HepG2 (cell line): ENCODE data around the gene DPYSL3. TPM values are rescaled to one million over a fixed set of nuclear protein-coding genes. Genes with fewer than 3 reads are reported as not detected.

Experiments used
- AGO1 ChIP-seq: fragments of 200-400 bp; formaldehyde crosslinking; IDR thresholded peaks from 2 replicates; pipeline ENCODE4 v1.6.1; 2017; ENCODE audit warnings: mild to moderate bottlenecking, low read depth, low read length, moderate library complexity; ENCODE audit not compliant: poor library complexity, severe bottlenecking
- CHD2 ChIP-seq: IDR thresholded peaks from 2 replicates; pipeline ENCODE4 v1.6.1; 2011; ENCODE audit warnings: low read depth, low read length, improper control_type of control experiment
- ETV6 ChIP-seq: sonication (generic); formaldehyde crosslinking; conservative IDR thresholded peaks from 2 replicates; pipeline ENCODE4 v1.4.0; 2020; ENCODE audit warnings: missing genetic modification reagents
- KDM2A ChIP-seq: sonication (generic); formaldehyde crosslinking; IDR thresholded peaks from 2 replicates; pipeline ENCODE4 v1.4.0; 2020; ENCODE audit warnings: low read depth, missing genetic modification reagents, borderline replicate concordance
- MTF2 ChIP-seq: sonication (generic); formaldehyde crosslinking; IDR thresholded peaks from 2 replicates; pipeline ENCODE4 v1.5.0; 2020; ENCODE audit warnings: missing genetic modification reagents, borderline replicate concordance
- RAD21 ChIP-seq: fragments of 450-650 bp; formaldehyde crosslinking; IDR thresholded peaks from 2 replicates; pipeline ENCODE4 v1.5.0; 2020; ENCODE audit warnings: mild to moderate bottlenecking
- SOX5 ChIP-seq: IDR thresholded peaks from 2 replicates; pipeline ENCODE4 v1.6.1; 2016; ENCODE audit warnings: borderline replicate concordance
- STAG1 ChIP-seq: sonication (generic); formaldehyde crosslinking; IDR thresholded peaks from 2 replicates; pipeline ENCODE4 v1.4.0; 2020; ENCODE audit warnings: missing genetic modification reagents
- TARDBP ChIP-seq: sonication (generic); formaldehyde crosslinking; IDR thresholded peaks from 2 replicates; pipeline ENCODE4 v1.8.0; 2022; ENCODE audit warnings: mild to moderate bottlenecking, missing genetic modification reagents
- TOPORS ChIP-seq: sonication (generic); formaldehyde crosslinking; IDR thresholded peaks from 2 replicates; pipeline ENCODE4 v1.8.0; 2023; ENCODE audit warnings: mild to moderate bottlenecking, missing genetic modification reagents
- XRCC5 ChIP-seq: fragments of 200-400 bp; formaldehyde crosslinking; optimal IDR thresholded peaks from 2 replicates; pipeline ENCODE3; 2017; ENCODE audit warnings: mild to moderate bottlenecking, low read length
- ZC3H13 ChIP-seq: sonication (generic); formaldehyde crosslinking; IDR thresholded peaks from 2 replicates; pipeline ENCODE4 v1.8.1; 2023; ENCODE audit warnings: mild to moderate bottlenecking, missing genetic modification reagents, moderate library complexity
- ZFP90 ChIP-seq: sonication (generic); formaldehyde crosslinking; IDR thresholded peaks from 2 replicates; pipeline ENCODE4 v1.8.0; 2022; ENCODE audit warnings: missing genetic modification reagents, mild to moderate bottlenecking, inconsistent platforms, borderline replicate concordance
- ZKSCAN8 ChIP-seq: IDR thresholded peaks from 2 replicates; pipeline ENCODE4 v1.6.1; 2016; ENCODE audit warnings: borderline replicate concordance, missing genetic modification reagents, missing compliant biosample characterization
- ZNF30 ChIP-seq: sonication (generic); formaldehyde crosslinking; IDR thresholded peaks from 2 replicates; pipeline ENCODE4 v1.5.0; 2020; ENCODE audit warnings: mild to moderate bottlenecking, missing genetic modification reagents
- ZNF501 ChIP-seq: sonication (generic); formaldehyde crosslinking; IDR thresholded peaks from 2 replicates; pipeline ENCODE4 v1.5.1; 2020; ENCODE audit warnings: mild to moderate bottlenecking, moderate library complexity, missing genetic modification reagents
- ZNF879 ChIP-seq: sonication (generic); formaldehyde crosslinking; IDR thresholded peaks from 2 replicates; pipeline ENCODE4 v1.8.1; 2023; ENCODE audit warnings: missing genetic modification reagents
- polyA plus RNA-seq, 8 experiments: library from polyadenylated mRNA; depleted of rRNA in 3 of 8; stranded (reverse) in 7 of 8; unstranded in 1 of 8; fragments of >200 nt; fragmentation: Illumina TruSeq in 4 of 8; extraction: Trizol in 4 of 8; gene quantifications; 2 replicates each; pipeline versions ENCODE4 v1.2.1 to v1.2.3, GENCODE V29; 2011 to 2016; ENCODE audit warnings: low read depth in 4 of 8, missing spikeins in 1 of 8, mixed read lengths in 1 of 8; ENCODE audit not compliant: insufficient read depth in 1 of 8
- total RNA-seq, 5 experiments: library from RNA; depleted of rRNA; stranded (reverse); fragments of >200 nt; fragmentation: Illumina TruSeq; extraction: Trizol; gene quantifications; 2 replicates each; pipeline ENCODE4 v1.2.3, GENCODE V29; 2016; ENCODE audit warnings: low read depth in 1 of 5
- TF ChIP-seq, protein P1 (sequence below): sonication (generic); formaldehyde crosslinking; IDR thresholded peaks from 2 replicates; pipeline ENCODE4 v1.5.0; 2020; ENCODE audit warnings: mild to moderate bottlenecking, missing genetic modification reagents, moderate library complexity
- TF ChIP-seq, protein P2 (sequence below): sonication (generic); formaldehyde crosslinking; IDR thresholded peaks from 2 replicates; pipeline ENCODE4 v1.5.1; 2020; ENCODE audit warnings: mild to moderate bottlenecking, missing genetic modification reagents, moderate library complexity
- TF ChIP-seq, protein P3 (sequence below): sonication (generic); formaldehyde crosslinking; IDR thresholded peaks from 2 replicates; pipeline ENCODE4 v1.4.0; 2020; ENCODE audit warnings: missing genetic modification reagents

The DPYSL3 gene
- total and polyA plus RNA-seq, 2 of the 13 experiments (the other 11 are each of a cell fraction or from before 2014, with no cell fraction given) = 0.08 to 0.15 TPM

DNA sequence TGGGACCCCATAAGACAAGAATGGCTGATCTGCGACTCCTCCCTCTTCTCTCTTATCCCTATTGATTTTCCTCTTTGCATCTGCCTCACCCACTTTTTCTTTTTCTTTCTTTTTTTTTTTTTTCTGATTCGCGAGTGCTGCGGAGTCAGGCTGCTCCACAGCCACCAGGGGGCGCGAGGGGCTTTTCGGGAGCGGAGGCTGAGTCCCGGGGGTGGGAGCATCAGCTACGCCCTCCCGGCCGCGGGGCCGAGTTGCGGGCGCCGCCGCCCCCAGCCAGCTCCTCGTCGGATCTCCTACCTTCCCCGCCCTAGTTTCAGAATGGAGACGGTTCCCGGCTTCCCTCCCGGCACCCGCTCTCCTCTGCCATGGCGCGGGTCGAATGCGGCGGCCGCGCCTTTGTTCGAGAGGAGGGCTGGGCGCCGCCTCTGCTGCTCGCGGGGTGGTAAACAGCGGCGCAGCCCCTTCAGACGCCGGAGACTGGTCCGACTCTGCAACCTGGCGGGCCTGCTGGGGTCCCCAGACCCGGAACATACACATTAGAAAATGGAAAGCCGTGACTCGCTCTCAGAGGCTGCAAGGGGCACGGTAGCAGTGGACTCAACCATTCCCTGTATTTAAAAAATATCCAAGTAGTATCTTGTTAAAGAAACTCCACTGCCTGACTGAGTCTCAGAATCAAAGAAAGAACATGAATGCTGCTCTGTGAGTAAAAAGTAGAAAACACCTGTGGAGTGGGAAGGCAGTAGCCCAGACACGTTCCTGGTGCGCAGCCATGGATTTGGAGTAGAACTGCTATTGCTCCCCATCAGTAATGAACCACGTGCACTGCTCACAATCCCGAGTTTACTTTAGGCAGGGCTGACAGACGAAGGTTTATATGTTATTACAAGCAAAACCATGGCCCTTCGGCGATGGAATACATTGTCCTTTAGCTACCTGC is 55.7 kb downstream of the DPYSL3 start (continued):
- TF ChIP-seq, protein P1, sequence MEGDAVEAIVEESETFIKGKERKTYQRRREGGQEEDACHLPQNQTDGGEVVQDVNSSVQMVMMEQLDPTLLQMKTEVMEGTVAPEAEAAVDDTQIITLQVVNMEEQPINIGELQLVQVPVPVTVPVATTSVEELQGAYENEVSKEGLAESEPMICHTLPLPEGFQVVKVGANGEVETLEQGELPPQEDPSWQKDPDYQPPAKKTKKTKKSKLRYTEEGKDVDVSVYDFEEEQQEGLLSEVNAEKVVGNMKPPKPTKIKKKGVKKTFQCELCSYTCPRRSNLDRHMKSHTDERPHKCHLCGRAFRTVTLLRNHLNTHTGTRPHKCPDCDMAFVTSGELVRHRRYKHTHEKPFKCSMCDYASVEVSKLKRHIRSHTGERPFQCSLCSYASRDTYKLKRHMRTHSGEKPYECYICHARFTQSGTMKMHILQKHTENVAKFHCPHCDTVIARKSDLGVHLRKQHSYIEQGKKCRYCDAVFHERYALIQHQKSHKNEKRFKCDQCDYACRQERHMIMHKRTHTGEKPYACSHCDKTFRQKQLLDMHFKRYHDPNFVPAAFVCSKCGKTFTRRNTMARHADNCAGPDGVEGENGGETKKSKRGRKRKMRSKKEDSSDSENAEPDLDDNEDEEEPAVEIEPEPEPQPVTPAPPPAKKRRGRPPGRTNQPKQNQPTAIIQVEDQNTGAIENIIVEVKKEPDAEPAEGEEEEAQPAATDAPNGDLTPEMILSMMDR (CRISPR knock-in tag) = peak; percentile 74
- TF ChIP-seq SOX5 (CRISPR knock-in tag) (no peak), RAD21 (CRISPR knock-in tag) (0 out of 2 replicates have a peak, but pooled peaks have one; percentile 32), KDM2A (CRISPR knock-in tag) (peak; percentile 55; the same call in 1 of the 2 replicates), MTF2 (CRISPR knock-in tag) (peak; percentile 36; the same call in 1 of the 2 replicates), ZFP90 (CRISPR knock-in tag) (no peak), XRCC5 (peak; percentile 89), TARDBP (CRISPR knock-in tag) (no peak), TOPORS (CRISPR knock-in tag) (no peak), ZNF501 (CRISPR knock-in tag) (peak; percentile 52; the same call in 1 of the 2 replicates), ZNF879 (CRISPR knock-in tag) (no peak), CHD2 (no peak), ZNF30 (CRISPR knock-in tag) (no peak), AGO1 (no peak), STAG1 (CRISPR knock-in tag) (peak; percentile 27; the same call in 1 of the 2 replicates), ETV6 (CRISPR knock-in tag) (no peak), ZKSCAN8 (CRISPR knock-in tag) (no peak), ZC3H13 (CRISPR knock-in tag) (no peak)
- TF ChIP-seq, protein P2, sequence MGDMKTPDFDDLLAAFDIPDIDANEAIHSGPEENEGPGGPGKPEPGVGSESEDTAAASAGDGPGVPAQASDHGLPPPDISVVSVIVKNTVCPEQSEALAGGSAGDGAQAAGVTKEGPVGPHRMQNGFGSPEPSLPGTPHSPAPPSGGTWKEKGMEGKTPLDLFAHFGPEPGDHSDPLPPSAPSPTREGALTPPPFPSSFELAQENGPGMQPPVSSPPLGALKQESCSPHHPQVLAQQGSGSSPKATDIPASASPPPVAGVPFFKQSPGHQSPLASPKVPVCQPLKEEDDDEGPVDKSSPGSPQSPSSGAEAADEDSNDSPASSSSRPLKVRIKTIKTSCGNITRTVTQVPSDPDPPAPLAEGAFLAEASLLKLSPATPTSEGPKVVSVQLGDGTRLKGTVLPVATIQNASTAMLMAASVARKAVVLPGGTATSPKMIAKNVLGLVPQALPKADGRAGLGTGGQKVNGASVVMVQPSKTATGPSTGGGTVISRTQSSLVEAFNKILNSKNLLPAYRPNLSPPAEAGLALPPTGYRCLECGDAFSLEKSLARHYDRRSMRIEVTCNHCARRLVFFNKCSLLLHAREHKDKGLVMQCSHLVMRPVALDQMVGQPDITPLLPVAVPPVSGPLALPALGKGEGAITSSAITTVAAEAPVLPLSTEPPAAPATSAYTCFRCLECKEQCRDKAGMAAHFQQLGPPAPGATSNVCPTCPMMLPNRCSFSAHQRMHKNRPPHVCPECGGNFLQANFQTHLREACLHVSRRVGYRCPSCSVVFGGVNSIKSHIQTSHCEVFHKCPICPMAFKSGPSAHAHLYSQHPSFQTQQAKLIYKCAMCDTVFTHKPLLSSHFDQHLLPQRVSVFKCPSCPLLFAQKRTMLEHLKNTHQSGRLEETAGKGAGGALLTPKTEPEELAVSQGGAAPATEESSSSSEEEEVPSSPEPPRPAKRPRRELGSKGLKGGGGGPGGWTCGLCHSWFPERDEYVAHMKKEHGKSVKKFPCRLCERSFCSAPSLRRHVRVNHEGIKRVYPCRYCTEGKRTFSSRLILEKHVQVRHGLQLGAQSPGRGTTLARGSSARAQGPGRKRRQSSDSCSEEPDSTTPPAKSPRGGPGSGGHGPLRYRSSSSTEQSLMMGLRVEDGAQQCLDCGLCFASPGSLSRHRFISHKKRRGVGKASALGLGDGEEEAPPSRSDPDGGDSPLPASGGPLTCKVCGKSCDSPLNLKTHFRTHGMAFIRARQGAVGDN = peak; percentile 22; the same call in 1 of the 2 replicates
- TF ChIP-seq, protein P3, sequence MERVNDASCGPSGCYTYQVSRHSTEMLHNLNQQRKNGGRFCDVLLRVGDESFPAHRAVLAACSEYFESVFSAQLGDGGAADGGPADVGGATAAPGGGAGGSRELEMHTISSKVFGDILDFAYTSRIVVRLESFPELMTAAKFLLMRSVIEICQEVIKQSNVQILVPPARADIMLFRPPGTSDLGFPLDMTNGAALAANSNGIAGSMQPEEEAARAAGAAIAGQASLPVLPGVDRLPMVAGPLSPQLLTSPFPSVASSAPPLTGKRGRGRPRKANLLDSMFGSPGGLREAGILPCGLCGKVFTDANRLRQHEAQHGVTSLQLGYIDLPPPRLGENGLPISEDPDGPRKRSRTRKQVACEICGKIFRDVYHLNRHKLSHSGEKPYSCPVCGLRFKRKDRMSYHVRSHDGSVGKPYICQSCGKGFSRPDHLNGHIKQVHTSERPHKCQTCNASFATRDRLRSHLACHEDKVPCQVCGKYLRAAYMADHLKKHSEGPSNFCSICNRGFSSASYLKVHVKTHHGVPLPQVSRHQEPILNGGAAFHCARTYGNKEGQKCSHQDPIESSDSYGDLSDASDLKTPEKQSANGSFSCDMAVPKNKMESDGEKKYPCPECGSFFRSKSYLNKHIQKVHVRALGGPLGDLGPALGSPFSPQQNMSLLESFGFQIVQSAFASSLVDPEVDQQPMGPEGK (CRISPR knock-in tag) = peak; percentile 69
